Brain microvascular endothelial cell (primary cell): Measurements from ENCODE around the gene B3GLCT.
A peak's percentile ranks its signal among the peaks of the same experiment; 100 is the strongest.

Source experiments
- DNase-seq: peaks from one replicate; pipeline ENCODE4 v3.0.0-alpha.2; 2020
- H3K27ac ChIP-seq: fragments of 250-450 bp; sonication (Bioruptor Pico); 2 replicates; pipeline ENCODE4 v1.5.1; 2020; ENCODE audit warnings: mild to moderate bottlenecking, moderate library complexity
- H3K27me3 ChIP-seq: fragments of 250-450 bp; sonication (Bioruptor Pico); replicated peaks from 2 replicates; pipeline ENCODE4 v1.5.1; 2020; ENCODE audit warnings: mild to moderate bottlenecking
- H3K36me3 ChIP-seq: fragments of 250-450 bp; sonication (Bioruptor Pico); replicated peaks from 2 replicates; pipeline ENCODE4 v1.5.1; 2020; ENCODE audit warnings: mild to moderate bottlenecking
- H3K4me3 ChIP-seq: 2 replicates; pipeline ENCODE4 v1.5.1; 2011; ENCODE audit warnings: low read depth, mild to moderate bottlenecking, control low read depth, low read length, moderate library complexity
- CTCF ChIP-seq: IDR thresholded peaks from 2 replicates; pipeline ENCODE4 v1.5.1; 2011; ENCODE audit warnings: low read depth, mild to moderate bottlenecking, moderate library complexity, low read length, control low read depth, inconsistent platforms; ENCODE audit errors: missing control alignments
- in situ Hi-C: cut with HindIII; loops from 2 replicates; pipeline ENCODE4 v1.10.0; 2017; ENCODE audit warnings: low sequenced_read_pairs, low pct_ligation_motif_present

Gene B3GLCT

GRCh38 chr13:31250435-31250834 is 50.7 kb downstream of the B3GLCT start:
- Histone ChIP-seq H3K4me3 (no peak overlapping the region), H3K27ac (no peak overlapping the region), H3K36me3 (no peaks in the 10 kb centered on the region), H3K27me3 (no peaks in the 10 kb centered on the region)
- DNase-seq = no peak
- no peak for TF ChIP-seq CTCF
- in situ Hi-C loops = no loop called here

- in situ Hi-C loops = no loop called here
- no peaks in the 10 kb centered on the region for H3K27me3 ChIP-seq
- no peak overlapping the region for H3K4me3 ChIP-seq
- H3K27ac ChIP-seq = no peak overlapping the region
- no peak for TF ChIP-seq CTCF
- DNase-seq = no peak
- no peaks in the 10 kb centered on the region for H3K36me3 ChIP-seq
Observed at GRCh38 chr13:31261241-31261640, 61.5 kb downstream of the B3GLCT start.

DNA sequence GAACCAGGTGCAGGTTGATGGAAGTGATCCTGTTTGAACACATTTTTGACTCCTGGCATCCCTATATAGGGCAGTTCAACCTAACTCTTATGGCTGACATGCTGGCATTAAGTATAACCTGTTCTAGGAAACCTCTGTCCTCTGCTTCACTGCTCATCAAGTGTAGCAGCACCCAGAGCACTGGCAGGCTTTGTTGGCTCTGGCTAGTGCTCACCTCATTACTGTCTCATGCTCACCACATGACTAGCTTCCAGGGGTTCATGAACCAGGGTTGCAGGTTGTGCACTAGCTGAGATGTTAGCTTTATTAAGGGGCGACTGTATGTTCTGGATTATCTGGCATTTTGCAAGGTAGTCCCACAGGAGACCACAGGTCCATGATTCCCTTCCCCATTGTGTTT is 63.6 kb downstream of the B3GLCT start:
- Histone ChIP-seq H3K4me3 (no peak overlapping the region), H3K27me3 (no peaks in the 10 kb centered on the region), H3K36me3 (no peaks in the 10 kb centered on the region), H3K27ac (no peak overlapping the region)
- no peak for TF ChIP-seq CTCF
- DNase-seq = no peak
- in situ Hi-C loops = no loop called here

DNA sequence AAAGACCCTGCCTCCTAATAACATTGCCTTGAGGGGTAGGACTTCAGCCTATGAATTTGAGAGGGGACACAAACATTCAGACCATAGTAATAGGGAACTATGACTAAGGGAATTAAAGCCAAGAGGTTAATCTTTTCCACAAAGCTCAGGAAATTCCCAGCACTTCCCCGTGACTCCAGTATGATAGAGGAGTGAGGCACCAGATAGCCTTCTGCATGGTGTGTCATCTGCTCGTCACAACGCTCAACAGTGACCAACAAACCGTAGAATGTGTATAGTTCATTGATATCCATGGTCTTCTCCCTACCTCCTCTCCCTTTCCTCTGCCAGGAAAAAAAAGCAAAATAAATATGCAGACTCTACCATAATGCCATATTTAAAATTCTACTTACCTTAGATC is 64.4 kb downstream of the B3GLCT start:
- no peaks in the 10 kb centered on the region for H3K36me3 ChIP-seq
- H3K27me3 ChIP-seq = no peaks in the 10 kb centered on the region
- H3K4me3 ChIP-seq = no peak overlapping the region
- no peak for TF ChIP-seq CTCF
- H3K27ac ChIP-seq = no peak overlapping the region
- no peak for DNase-seq
- in situ Hi-C loops = no loop called here

GRCh38 chr13:31267126-31267784 is 67.5 kb downstream of the B3GLCT start:
- DNase-seq = no peak
- no peaks in the 10 kb centered on the region for H3K27me3 ChIP-seq
- TF ChIP-seq CTCF = no peak
- in situ Hi-C loops = no loop called here
- no peak overlapping the region for H3K4me3 ChIP-seq
- no peaks in the 10 kb centered on the region for H3K36me3 ChIP-seq
- H3K27ac ChIP-seq = no peak overlapping the region

DNA sequence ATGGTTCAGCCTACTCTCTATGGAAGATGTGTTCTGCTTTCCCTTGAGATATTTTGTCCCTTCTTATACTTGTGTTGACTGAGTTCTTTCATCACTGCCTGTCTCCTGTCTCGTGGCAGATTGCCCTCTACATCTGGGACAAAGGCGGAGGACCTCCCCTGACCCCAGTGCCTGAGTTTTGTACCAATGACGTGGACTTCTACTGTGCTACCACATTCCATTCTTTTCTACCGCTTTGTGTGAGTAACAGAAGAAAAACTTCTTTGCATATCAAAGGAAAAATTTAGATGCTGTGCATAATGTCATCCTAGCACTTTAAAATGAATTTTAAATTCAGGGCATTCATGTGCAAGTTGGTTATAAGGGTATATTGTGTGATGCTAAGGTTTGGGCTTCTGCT is 74.6 kb downstream of the B3GLCT start:
- Histone ChIP-seq H3K36me3 (no peaks in the 10 kb centered on the region), H3K27ac (peak overlapping the region; percentile 10), H3K4me3 (no peak overlapping the region), H3K27me3 (no peaks in the 10 kb centered on the region)
- no peak for TF ChIP-seq CTCF
- DNase-seq = peak; percentile 86
- in situ Hi-C loops = no loop called here
